HepG2 (cell line): Measurements from ENCODE around the gene DAAM2. TPM values are rescaled to one million over a fixed set of nuclear protein-coding genes. Genes with fewer than 3 reads are reported as not detected.

ENCODE experiments used
- ELF4 ChIP-seq: sonication (generic); formaldehyde crosslinking; IDR thresholded peaks from 2 replicates; pipeline ENCODE4 v1.5.0; 2020; ENCODE audit warnings: missing genetic modification reagents, mild to moderate bottlenecking, moderate library complexity, borderline replicate concordance
- KAT8 ChIP-seq: IDR thresholded peaks from 2 replicates; pipeline ENCODE4 v1.6.1; 2016; ENCODE audit warnings: missing genetic modification reagents, missing compliant biosample characterization
- KDM4B ChIP-seq: sonication (generic); formaldehyde crosslinking; IDR thresholded peaks from 2 replicates; pipeline ENCODE4 v1.4.0; 2020; ENCODE audit warnings: missing genetic modification reagents
- PHF8 ChIP-seq: sonication (generic); formaldehyde crosslinking; IDR thresholded peaks from 2 replicates; pipeline ENCODE4 v1.5.0; 2020; ENCODE audit warnings: missing genetic modification reagents
- RELA ChIP-seq: sonication (generic); formaldehyde crosslinking; IDR thresholded peaks from 2 replicates; pipeline ENCODE4 v1.4.0; 2020; ENCODE audit warnings: missing genetic modification reagents
- SAP130 ChIP-seq: IDR thresholded peaks from 2 replicates; pipeline ENCODE4 v1.6.1; 2016; ENCODE audit warnings: low read depth
- SOX6 ChIP-seq, 2 experiments: fragments of 450-650 bp in 1 of 2; sonication (generic) in 1 of 2; formaldehyde crosslinking in 1 of 2; IDR thresholded peaks; 2 replicates each; pipeline versions ENCODE4 v1.4.0 to v1.6.1; 2017 to 2020; ENCODE audit warnings: antibody characterized with exemption in 1 of 2, mild to moderate bottlenecking in 1 of 2, missing genetic modification reagents in 1 of 2
- TBL1XR1 ChIP-seq: fragments of 150-350 bp; IDR thresholded peaks from 2 replicates; pipeline ENCODE4 v1.6.1; 2014; ENCODE audit warnings: borderline replicate concordance, low read length; ENCODE audit not compliant: partially characterized antibody
- TERF1 ChIP-seq: sonication (generic); formaldehyde crosslinking; IDR thresholded peaks from 2 replicates; pipeline ENCODE4 v1.8.0; 2022; ENCODE audit warnings: mild to moderate bottlenecking, missing genetic modification reagents, moderate library complexity
- WIZ ChIP-seq: sonication (generic); formaldehyde crosslinking; IDR thresholded peaks from 2 replicates; pipeline ENCODE4 v1.5.1; 2020; ENCODE audit warnings: mild to moderate bottlenecking, missing genetic modification reagents
- ZBED4 ChIP-seq: sonication (generic); formaldehyde crosslinking; IDR thresholded peaks from 2 replicates; pipeline ENCODE4 v1.4.0; 2020; ENCODE audit warnings: missing genetic modification reagents, borderline replicate concordance
- ZBTB49 ChIP-seq: sonication (generic); formaldehyde crosslinking; IDR thresholded peaks from 2 replicates; pipeline ENCODE4 v1.4.0; 2020; ENCODE audit warnings: missing genetic modification reagents, borderline replicate concordance
- ZNF281 ChIP-seq: sonication (generic); formaldehyde crosslinking; IDR thresholded peaks from 2 replicates; pipeline ENCODE4 v1.4.0; 2020; ENCODE audit warnings: missing genetic modification reagents, borderline replicate concordance
- ZNF317 ChIP-seq: sonication (generic); formaldehyde crosslinking; IDR thresholded peaks from 2 replicates; pipeline ENCODE4 v1.5.0; 2020; ENCODE audit warnings: mild to moderate bottlenecking, missing genetic modification reagents
- ZNF607 ChIP-seq: sonication (generic); formaldehyde crosslinking; IDR thresholded peaks from 2 replicates; pipeline ENCODE4 v1.5.1; 2020; ENCODE audit warnings: missing genetic modification reagents, mild to moderate bottlenecking, borderline replicate concordance
- ZNF761 ChIP-seq: sonication (generic); formaldehyde crosslinking; conservative IDR thresholded peaks from 2 replicates; pipeline ENCODE4 v1.4.0; 2020; ENCODE audit warnings: mild to moderate bottlenecking, missing genetic modification reagents
- polyA plus RNA-seq, 8 experiments: library from polyadenylated mRNA; depleted of rRNA in 3 of 8; stranded (reverse) in 7 of 8; unstranded in 1 of 8; fragments of >200 nt; fragmentation: Illumina TruSeq in 4 of 8; extraction: Trizol in 4 of 8; gene quantifications; 2 replicates each; pipeline versions ENCODE4 v1.2.1 to v1.2.3, GENCODE V29; 2011 to 2016; ENCODE audit warnings: low read depth in 4 of 8, missing spikeins in 1 of 8, mixed read lengths in 1 of 8; ENCODE audit not compliant: insufficient read depth in 1 of 8
- total RNA-seq, 5 experiments: library from RNA; depleted of rRNA; stranded (reverse); fragments of >200 nt; fragmentation: Illumina TruSeq; extraction: Trizol; gene quantifications; 2 replicates each; pipeline ENCODE4 v1.2.3, GENCODE V29; 2016; ENCODE audit warnings: low read depth in 1 of 5

Gene DAAM2
- total and polyA plus RNA-seq, 2 of the 13 experiments (the other 11 are each of a cell fraction or from before 2014, with no cell fraction given) = 0.01 TPM; not detected in 1

GRCh38 chr6:39934131-39934757 lies 142.1 kb downstream of the DAAM2 start, which contains the start of gene MOCS1 (continued):
- TF ChIP-seq ZBED4 (CRISPR knock-in tag) = peak; percentile 98
- TF ChIP-seq ZNF281 (CRISPR knock-in tag) = peak; percentile 29; the same call in 1 of the 2 replicates
- TF ChIP-seq TERF1 (CRISPR knock-in tag) = no peak
- no peak for TF ChIP-seq ZBTB49 (CRISPR knock-in tag)
- TF ChIP-seq SAP130 (CRISPR knock-in tag) = peak; percentile 76
- peak; percentile 68 for TF ChIP-seq KAT8
- TF ChIP-seq WIZ (CRISPR knock-in tag) = no peak
- TF ChIP-seq ZNF607 = peak; percentile 71; the same call in 1 of the 2 replicates
- TF ChIP-seq TBL1XR1 = no peak
- no peak for TF ChIP-seq SOX6 (IDR thresholded peaks at IDR 0.05)
- 0 out of 2 replicates have a peak, but pooled peaks have one; percentile 11 for TF ChIP-seq SOX6 (CRISPR knock-in tag; IDR thresholded peaks at IDR 0.05)
- TF ChIP-seq RELA (CRISPR knock-in tag) = 0 out of 2 replicates have a peak, but pooled peaks have one; percentile 71
- no peak for TF ChIP-seq ELF4 (CRISPR knock-in tag)
- TF ChIP-seq ZNF317 (CRISPR knock-in tag) = no peak
- TF ChIP-seq ZNF761 (CRISPR knock-in tag) = no peak
- 0 out of 2 replicates have a peak, but pooled peaks have one; percentile 11 for TF ChIP-seq KDM4B (CRISPR knock-in tag)
- peak; percentile 91 for TF ChIP-seq PHF8 (CRISPR knock-in tag)
